Measurements from ENCODE around the gene UBIAD1.
"Not testable (repeated sequence)": the region's sequence is repeated elsewhere in the genome, so short reads cannot be mapped to it uniquely, and the experiment has no call there.

Gene UBIAD1

DNA sequence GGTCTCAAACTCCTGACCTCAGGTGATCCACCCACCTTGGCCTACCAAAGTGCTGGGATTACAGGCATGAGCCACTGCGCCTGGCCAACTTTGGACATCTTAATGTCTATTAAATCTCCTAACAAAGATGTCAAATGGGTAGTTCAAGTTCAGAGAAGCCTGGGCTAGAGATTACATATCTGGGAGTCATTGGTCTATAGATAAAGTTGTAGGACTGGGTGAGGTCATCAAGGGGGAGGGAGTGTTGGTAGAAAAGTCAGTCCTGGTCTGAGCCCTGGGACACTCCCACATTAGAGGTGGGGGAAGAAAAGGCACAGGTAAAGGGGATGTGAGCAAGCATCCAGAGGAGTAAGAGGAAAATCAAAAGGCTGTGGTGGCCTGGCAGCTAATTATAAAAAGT is 6.6 kb downstream of the UBIAD1 start:
- DNase-seq (ENCODE audit: low spot score), result no peak

DNA sequence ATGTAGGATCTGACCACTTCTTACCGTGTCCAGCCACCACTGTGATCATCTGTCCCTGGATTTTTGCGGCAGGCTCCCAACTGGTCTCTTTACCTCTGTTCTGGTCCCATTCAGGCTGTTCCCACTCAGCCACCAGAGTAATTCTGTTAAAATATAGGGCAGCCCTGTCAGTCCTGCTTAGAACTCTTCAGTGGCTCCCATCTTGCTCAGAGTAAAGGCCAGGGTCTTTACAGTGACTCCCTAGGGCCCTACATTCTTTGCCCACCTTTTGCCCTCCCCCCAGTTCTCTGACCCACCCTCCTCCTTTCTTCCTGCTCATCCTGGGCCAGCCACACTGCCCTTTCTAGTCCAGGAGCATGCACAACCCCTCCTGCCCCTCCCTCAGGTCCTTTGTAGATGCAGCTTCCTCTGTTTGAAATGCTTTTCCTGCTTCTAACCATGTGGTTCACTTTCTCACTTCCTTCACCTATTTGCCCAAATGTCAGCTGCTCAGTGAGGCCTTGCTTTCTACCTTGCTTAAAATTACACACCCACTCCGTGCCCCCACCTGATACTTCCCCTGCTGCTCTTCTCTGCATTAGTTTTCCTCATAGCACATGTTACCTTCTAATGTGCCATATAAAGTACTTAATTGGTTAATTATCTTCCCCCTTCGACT is 7.8 kb downstream of the UBIAD1 start:
- no peak for DNase-seq (ENCODE audit: low spot score)

DNA sequence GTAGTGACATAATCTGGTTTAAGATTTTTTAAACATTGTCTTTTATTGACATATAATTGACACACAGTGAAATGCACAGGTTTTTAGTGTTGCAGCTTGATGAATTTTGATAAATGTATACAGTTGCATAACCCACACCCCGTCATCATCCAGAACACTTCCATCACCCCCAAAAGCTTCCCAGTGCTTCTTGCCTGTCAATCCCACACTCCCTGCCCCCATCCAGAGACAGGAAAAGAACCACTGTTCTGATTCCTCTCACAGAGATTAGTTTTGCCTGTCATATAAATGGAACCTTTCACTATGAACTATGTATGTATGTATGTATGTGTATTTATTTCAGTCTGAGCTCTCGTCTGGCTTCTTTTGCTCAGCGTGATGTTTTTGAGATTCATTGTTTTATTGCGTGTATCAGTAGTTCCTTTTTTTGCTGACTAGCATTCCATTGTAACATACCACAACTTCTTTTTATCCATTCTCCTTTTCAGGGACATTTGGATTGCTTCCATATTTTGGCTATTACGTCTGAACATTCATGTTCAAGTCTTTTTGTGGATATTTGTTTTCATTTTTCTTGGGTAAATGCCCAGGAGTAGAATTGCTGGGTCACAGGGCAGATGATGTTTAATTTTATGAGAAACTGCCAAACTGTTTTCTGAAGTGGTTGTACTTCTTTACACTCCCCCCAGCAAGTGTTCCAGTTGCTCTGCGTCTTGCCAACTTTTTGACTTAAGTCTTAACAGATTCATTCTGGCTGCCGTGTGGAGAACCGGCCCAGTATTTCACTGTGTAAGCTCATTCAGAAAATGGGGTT is 8.7 kb downstream of the UBIAD1 start:
- peak; percentile 41 for DNase-seq (ENCODE audit: low spot score)

DNA sequence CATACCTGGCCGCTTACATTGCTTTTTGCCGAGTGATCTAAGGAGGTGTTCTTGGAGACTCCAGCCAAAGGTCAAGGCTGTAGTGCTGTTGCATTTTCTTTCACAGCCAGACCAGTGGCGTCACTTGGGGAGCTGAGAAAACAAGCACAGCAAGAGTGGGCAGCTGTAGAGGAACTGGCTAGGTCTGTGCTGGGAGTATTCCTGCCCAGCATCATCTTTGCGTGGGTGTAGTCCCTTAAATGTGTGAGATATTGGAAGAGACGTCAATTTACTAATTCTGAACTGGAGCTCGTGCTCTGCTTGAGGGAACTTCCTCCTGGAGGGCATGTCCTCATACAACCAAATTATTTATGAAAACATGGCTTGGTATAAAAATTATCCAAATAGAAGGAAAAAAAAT is 10.2 kb downstream of the UBIAD1 start:
- no peak for DNase-seq (ENCODE audit: low spot score)

DNA sequence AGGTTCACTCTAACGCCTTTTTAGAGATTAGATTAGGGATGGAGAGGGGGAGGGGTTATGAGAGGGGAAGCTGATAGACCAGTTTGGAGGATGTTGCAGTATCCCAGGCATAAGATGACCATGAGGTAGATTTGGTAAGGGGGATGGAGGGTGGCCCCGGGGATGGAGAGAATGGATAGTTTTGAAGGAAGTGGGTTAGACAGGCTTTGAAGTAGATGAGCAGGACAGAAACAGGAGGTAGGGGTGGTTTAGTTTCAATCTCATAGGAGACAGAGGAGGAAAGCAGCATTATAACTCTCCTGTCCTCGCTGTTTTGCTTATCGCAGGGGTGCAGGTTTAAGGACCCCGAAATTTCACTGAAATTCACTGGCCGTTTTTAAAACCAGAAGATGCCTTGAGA is 11.8 kb downstream of the UBIAD1 start:
- DNase-seq (ENCODE audit: low spot score), result no peak

DNA sequence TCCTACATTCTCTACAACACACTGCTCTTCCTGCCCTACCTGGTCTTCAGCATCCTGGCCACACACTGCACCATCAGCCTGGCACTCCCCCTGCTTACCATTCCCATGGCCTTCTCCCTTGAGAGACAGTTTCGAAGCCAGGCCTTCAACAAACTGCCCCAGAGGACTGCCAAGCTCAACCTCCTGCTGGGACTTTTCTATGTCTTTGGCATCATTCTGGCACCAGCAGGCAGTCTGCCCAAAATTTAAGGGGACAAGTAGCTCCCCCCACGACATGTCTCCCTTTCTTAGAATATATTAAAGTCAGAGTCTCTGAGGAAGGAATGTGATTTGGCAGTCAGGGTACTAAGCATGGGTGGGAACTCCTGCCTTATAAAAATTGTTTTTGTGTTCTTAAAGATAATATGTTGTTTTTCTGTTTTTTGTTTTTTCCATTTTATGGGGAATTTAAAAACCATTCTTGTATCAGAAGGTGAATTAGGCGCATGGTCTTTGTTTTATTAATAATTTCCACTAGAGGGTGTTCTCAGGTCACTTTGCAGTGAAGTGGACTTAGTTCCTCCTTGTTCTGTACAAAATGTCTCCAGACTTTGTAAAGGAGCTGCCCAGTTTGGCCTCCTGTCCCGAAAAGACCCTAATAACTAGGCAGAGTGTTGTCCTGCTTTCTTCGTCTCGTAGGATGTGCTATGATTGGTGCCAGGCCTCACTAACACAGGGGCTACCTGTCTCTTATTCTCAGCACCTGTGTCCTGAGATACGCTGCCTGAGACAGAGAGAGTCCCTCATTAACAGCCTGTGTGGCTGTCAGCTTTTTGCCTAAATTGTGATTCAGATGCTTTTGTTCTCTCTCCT is 13.1 kb downstream of the UBIAD1 start:
- DNase-seq (ENCODE audit: low spot score), result no peak

DNA sequence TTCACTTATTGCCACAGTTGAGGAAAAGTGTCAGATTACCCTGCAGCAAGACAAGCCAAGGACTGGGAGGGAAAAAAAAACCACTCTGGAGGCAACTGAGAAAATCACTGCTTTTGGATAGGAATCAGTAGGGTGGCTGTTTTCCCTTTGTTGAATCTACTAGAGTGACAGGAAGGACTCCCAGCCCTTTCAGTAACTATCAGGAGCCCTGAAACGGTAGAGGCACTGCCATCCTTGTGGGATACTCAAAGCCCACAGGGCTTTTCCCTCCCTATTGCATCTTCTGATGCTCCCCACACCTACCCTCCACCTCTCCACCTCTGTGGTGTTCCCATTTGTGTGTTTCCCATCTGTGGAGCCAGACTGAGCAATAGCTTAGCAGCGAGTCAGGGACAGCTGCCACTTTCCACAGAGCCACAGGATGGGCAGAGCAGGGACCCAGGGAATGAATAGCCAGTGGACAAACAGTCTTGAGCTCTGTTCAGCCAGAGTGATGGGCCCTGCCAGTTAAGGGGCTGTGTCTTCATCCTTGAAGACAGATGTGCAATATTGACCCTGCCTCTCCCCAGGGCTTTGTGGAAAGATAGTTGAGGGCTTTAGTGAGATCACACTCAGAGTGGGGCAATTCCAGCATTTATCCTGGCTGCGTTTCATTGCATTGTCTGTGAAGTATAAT is 13.9 kb downstream of the UBIAD1 start:
- no peak for DNase-seq (ENCODE audit: low spot score)

DNA sequence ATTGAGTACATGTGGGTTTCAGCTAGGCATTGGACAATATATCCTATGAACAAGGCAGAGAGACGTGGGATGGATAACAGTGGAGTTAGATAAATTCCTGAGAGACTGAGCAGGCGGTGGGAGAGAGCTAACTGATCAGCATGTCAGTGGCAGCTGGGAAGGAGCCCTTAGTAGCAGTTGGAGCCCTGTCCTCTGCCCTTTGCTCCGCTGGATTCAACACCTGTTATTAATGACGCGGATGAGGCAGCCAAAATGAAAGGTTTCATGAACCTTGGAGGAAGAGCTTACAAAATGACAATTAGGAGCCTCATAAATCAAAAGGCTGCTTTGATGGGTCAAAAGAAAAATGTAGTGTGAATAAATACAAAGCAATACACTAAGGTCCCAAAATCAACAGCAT is 16.1 kb downstream of the UBIAD1 start:
- DNase-seq (ENCODE audit: low spot score), result no peak

DNA sequence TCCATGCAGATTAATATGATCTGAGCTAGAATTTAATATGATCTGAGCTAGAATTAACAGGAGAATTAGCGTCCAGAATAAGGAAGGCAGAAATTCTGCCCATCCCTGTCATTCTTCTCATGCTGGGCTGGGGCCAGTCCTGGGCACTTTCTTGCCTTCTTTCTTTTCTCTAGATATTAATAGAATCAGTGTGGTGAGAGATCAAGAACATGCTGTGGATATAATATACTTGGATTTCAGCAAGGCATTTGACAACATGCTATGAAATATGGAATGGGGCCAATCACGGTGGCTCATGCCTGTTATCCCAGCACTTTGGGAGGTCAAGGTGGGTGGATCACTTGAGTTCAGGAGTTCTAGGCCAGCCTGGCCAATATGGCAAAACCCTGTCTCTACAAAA is 18.1 kb downstream of the UBIAD1 start:
- DNase-seq (ENCODE audit: low spot score), result no peak

DNA sequence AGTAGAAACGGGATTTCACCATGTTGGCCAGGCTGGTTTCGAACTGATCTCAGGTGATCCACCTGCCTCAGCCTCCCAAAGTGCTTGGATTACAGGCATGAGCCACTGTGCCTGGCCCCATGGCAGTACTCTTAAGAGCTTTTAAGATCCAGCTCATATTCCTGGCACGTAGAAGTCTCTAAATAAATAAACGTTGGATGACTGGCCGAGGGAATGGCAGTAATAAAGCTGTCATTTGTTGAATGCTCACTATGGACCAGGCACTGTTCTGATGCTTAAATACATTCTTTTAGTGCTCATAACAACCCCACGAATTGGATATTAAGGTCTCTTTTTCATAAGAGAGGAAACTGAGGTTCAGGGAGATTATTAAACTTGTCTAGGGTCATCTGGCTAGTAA is 20.9 kb downstream of the UBIAD1 start:
- DNase-seq (ENCODE audit: low spot score), result no peak

DNA sequence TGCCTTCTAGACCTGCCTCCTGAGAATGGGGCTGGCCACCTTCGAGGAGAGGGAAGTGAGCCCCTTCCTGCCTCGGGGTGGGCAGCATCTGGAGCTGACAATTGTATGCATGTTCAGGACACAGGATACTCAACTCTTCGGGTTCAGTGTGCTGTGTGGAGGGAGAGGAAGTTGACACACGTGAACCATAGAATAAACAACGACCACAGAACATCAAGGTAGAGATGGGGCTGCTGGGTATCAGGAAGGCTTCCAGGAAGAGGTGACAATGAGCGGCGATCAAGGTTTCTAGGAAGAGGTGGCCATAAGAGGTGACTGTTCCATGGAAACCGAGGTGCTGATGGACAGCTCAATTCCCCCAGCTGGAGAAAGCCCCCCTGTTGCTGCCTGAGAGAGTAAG is 22.0 kb downstream of the UBIAD1 start:
- no peak for DNase-seq (ENCODE audit: low spot score)

DNA sequence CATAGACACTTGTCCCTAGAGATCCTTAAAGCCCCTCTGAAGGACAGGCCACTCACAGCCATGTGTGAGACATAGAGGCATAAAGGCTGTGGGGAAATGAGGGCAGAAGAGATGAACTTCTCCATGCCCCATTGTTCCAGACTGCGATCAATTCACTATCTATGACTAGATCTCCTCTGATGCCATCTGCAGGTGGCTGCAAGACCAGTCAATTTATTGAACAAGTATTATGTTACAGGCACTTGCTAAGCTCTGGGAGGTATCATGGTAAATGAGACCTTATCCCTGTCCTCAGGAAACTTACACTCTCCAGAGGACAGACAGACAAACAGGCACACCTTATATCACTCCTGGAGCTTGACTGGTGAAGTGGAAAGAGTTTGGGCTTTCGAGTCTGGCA is 22.9 kb downstream of the UBIAD1 start:
- no peak for DNase-seq (ENCODE audit: low spot score)

DNA sequence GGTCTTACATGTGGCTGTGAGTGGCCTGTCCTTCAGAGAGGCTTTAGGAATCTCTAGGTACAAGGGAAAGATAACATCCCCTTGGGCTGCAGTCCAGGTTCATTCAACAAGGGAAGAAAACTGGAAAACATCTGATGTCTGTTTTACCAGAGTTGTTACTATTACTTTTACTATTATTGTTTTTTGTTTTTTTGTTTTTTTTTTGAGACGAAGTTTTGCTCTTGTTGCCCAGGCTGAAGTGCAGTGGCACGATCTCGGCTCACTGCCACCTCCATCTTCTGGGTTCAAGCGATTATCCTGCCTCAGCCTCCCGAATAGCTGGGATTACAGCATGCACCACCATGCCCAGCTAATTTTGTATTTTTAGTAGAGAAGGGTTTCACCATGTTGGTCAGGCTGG is 24.8 kb downstream of the UBIAD1 start:
- DNase-seq (ENCODE audit: low spot score), result not testable (repeated sequence)

DNA sequence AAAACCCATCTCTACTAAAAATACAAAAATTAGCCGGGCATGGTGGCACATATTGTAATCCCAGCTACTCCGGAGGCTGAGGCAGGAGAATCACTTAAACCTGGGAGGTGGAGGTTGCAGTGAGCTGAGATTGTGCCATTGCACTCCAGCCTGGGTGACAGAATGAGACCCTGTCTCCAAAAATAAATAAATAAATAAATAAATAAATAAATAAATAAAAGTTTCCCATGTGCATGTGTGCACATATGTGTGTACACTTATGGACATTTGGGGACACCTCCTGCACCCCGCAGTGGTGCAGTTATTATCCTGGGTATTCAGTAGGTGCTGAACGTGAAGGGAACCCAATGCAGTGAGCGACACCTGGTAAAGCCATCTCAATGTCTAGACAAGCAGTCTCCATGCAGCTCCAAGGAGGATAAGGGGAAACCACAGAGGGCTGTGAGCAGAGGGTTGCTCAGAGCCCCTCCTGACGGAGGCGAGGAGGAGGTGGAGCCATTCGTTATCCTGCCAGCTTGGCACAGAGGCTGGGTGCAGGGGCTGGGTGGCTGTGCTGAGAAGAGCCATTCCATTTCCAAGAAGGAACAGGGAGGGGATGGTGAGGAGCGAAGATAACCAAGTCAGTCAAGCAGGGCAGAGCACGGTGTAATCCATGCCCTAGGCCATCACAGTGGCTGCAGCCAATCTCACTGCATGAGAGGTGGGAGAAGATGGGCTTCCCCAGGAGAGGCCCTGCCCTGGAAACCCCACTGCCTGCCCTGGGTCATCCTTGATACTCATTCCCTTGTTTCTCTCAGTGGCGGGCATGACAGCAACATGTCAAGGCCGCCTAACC is 25.6 kb downstream of the UBIAD1 start:
- no peak for DNase-seq (ENCODE audit: low spot score)

DNA sequence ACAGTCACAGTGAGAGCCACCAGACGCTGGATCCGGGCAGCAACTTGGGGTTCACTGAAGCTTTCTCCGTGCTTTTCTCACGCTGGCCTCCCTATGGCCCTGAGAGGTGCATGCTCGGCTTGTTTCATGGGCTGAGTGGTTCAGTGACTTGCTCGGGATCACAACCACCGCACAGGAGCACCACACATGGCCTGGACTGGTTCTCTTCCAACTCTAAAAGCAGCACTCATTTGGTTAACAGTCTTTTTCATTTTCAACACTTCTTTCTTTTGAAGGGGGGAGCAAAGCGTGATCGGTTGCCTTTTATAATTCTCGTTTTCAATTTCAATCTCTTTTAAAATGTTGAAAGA is 26.2 kb downstream of the UBIAD1 start:
- DNase-seq (ENCODE audit: low spot score), result no peak

DNA sequence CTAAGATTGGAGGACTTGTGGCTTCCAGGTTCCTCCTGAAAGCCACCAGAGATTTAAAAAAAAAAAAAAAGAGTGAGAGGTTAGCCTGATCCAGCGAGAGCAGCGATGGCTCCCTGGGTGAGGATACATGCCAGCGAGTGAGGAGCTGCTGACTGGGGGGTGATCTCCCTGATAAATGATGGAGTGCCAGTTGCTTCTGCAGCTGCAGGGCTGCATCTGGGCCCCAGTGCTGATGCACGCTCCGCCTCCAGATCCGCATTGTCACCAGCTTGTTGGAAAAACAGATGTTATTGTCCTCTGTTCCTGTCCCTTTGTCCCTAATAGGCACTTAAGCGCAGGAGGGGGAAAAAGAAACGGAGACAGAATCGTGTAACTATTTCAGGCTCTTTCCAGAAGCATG is 28.6 kb downstream of the UBIAD1 start:
- no peak for DNase-seq (ENCODE audit: low spot score)

DNA sequence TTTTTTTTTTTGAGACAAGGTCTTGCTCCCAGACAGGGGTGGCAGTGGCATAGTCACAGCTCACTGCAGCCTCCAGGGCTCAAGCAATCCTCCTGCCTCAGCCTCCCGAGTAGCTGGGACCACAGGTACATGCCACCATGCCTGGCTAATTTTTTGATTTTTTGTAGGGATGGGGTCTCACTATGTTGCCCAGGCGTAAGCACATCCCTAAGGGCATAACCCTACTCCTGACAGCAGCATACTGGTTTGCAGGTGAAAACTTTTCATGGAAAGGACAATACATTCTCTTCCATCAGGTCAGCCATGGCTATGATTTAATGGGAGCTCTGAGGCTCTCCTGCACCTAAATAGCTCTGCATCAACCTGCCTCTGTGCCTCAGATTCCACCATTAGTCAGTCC is 29.4 kb downstream of the UBIAD1 start:
- DNase-seq (ENCODE audit: low spot score), result no peak

DNA sequence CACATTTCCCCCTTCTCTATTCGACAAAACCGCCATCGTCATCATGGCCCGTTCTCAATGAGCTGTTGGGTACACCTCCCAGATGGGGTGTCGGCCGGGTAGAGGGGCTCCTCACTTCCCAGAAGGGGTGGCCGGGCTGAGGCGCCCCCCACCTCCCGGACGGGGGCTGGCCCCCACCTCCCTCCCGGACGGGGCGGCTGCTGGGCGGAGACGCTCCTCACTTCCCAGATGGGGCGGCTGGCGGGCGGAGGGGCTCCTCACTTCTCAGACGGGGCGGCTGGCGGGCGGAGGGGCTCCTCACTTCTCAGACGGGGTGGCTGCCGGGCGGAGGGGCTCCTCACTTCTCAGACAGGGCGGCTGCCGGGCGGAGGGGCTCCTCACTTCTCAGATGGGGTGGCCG is 32.5 kb downstream of the UBIAD1 start:
- not testable (repeated sequence) for DNase-seq (ENCODE audit: low spot score)

DNA sequence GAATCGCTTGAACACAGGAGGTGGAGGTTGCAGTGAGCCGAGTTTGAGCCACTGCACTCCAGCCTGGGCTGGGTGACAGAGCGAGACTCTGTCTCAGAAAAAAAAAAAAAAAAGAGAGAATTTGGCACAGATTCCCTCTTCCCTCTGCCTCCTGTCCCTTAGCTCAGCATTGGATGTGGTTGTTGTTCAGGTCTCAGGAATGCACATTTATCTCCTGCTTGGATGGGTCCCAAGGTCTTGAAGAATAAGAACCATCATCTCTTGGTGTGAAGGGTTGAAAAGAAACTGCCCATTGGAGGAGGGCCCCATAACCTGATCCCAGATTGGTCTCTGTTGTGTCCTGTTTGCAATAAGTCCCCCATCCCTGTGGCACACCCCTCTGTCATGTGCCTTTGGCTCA is 34.9 kb downstream of the UBIAD1 start:
- DNase-seq (ENCODE audit: low spot score), result peak; percentile 47

DNA sequence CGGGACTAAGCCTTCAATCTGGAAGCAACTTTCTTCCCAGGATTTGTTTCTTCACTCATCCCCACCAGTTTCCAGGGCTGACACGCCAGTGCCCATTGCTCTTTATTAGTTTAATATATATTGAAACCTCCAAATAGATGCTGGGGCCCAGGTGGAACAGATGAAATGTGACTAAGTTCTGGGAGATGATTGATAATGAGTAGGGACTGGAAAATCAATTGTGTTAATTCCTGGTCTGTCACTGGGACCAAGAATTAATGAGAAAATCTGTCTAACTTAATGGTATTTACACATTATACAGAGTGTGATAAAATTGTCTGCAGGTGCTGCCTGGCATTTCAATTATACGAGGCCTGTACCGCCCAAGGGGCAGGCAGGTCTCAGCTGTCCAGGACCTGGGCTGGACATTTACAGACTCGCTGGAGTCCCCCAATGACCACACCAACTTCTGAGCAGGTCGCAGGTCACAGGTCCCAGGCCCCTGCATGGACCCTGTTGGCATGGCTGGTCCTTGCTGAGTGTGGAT is 35.8 kb downstream of the UBIAD1 start:
- no peak for DNase-seq (ENCODE audit: low spot score)

DNA sequence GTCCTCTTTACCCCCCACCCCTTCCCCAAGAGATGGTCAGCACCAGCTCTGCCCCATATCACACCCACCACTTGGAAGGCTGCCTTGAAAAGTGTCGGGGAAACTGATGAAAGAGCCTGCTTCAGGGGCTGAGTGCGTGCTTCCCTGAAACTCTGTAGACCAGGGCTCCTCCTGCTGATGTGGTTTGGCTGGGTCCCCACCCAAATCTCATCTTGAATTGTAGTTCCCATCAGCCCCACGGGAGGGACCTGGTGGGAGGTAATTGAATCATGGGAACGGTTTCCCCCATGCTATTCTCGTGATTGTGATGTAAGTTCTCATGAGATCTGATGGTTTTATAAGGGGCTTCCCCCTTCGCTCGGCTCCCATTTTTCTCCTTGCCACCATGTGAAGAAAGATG is 36.4 kb downstream of the UBIAD1 start:
- DNase-seq (ENCODE audit: low spot score), result no peak
